HepG2 (cell line): ENCODE data around the gene PLLP. TPM values are rescaled to one million over a fixed set of nuclear protein-coding genes. Genes with fewer than 3 reads are reported as not detected.

Experiments used
- HDAC2 ChIP-seq: sonication (generic); formaldehyde crosslinking; IDR thresholded peaks from 2 replicates; pipeline ENCODE4 v1.4.0; 2020; ENCODE audit warnings: missing genetic modification reagents
- KMT2B ChIP-seq: IDR thresholded peaks from 2 replicates; pipeline ENCODE4 v1.6.1; 2016; ENCODE audit warnings: missing genetic modification reagents, missing compliant biosample characterization
- YY1 ChIP-seq: IDR thresholded peaks from 2 replicates; pipeline ENCODE4 v1.6.1; 2011; ENCODE audit warnings: low read length, low read depth, moderate library complexity, mild to moderate bottlenecking; ENCODE audit not compliant: insufficient read depth, insufficient replicate concordance
- ZBTB21 ChIP-seq: sonication (generic); formaldehyde crosslinking; IDR thresholded peaks from 2 replicates; pipeline ENCODE4 v1.4.0; 2020; ENCODE audit warnings: missing genetic modification reagents
- ZNF552 ChIP-seq: sonication (generic); formaldehyde crosslinking; IDR thresholded peaks from 2 replicates; pipeline ENCODE4 v1.9.0; 2022; ENCODE audit warnings: missing genetic modification reagents, mild to moderate bottlenecking, borderline replicate concordance
- polyA plus RNA-seq, 8 experiments: library from polyadenylated mRNA; depleted of rRNA in 3 of 8; stranded (reverse) in 7 of 8; unstranded in 1 of 8; fragments of >200 nt; fragmentation: Illumina TruSeq in 4 of 8; extraction: Trizol in 4 of 8; gene quantifications; 2 replicates each; pipeline versions ENCODE4 v1.2.1 to v1.2.3, GENCODE V29; 2011 to 2016; ENCODE audit warnings: low read depth in 4 of 8, missing spikeins in 1 of 8, mixed read lengths in 1 of 8; ENCODE audit not compliant: insufficient read depth in 1 of 8
- total RNA-seq, 5 experiments: library from RNA; depleted of rRNA; stranded (reverse); fragments of >200 nt; fragmentation: Illumina TruSeq; extraction: Trizol; gene quantifications; 2 replicates each; pipeline ENCODE4 v1.2.3, GENCODE V29; 2016; ENCODE audit warnings: low read depth in 1 of 5
- TF ChIP-seq, protein P1 (sequence below): sonication (generic); formaldehyde crosslinking; IDR thresholded peaks from 2 replicates; pipeline ENCODE4 v1.8.1; 2023; ENCODE audit warnings: mild to moderate bottlenecking, missing genetic modification reagents
- TF ChIP-seq, protein P2 (sequence below): IDR thresholded peaks from 2 replicates; pipeline ENCODE4 v1.6.1; 2016; ENCODE audit warnings: missing compliant biosample characterization, missing genetic modification reagents, borderline replicate concordance
- TF ChIP-seq, protein P3 (sequence below): sonication (generic); formaldehyde crosslinking; IDR thresholded peaks from 2 replicates; pipeline ENCODE4 v1.9.0; 2021; ENCODE audit warnings: missing genetic modification reagents, borderline replicate concordance
- TF ChIP-seq, protein P4 (sequence below): sonication (generic); formaldehyde crosslinking; IDR thresholded peaks from 2 replicates; pipeline ENCODE4 v1.4.0; 2020; ENCODE audit warnings: missing genetic modification reagents
- TF ChIP-seq, protein P5 (sequence below): sonication (generic); formaldehyde crosslinking; IDR thresholded peaks from 2 replicates; pipeline ENCODE4 v1.5.1; 2020; ENCODE audit warnings: missing genetic modification reagents, mild to moderate bottlenecking, borderline replicate concordance
- TF ChIP-seq, protein P6 (sequence below): sonication (generic); formaldehyde crosslinking; IDR thresholded peaks from 2 replicates; pipeline ENCODE4 v1.4.0; 2020; ENCODE audit warnings: missing genetic modification reagents

The PLLP gene
- total and polyA plus RNA-seq, 2 of the 13 experiments (the other 11 are each of a cell fraction or from before 2014, with no cell fraction given): 60.6 to 127 TPM

DNA sequence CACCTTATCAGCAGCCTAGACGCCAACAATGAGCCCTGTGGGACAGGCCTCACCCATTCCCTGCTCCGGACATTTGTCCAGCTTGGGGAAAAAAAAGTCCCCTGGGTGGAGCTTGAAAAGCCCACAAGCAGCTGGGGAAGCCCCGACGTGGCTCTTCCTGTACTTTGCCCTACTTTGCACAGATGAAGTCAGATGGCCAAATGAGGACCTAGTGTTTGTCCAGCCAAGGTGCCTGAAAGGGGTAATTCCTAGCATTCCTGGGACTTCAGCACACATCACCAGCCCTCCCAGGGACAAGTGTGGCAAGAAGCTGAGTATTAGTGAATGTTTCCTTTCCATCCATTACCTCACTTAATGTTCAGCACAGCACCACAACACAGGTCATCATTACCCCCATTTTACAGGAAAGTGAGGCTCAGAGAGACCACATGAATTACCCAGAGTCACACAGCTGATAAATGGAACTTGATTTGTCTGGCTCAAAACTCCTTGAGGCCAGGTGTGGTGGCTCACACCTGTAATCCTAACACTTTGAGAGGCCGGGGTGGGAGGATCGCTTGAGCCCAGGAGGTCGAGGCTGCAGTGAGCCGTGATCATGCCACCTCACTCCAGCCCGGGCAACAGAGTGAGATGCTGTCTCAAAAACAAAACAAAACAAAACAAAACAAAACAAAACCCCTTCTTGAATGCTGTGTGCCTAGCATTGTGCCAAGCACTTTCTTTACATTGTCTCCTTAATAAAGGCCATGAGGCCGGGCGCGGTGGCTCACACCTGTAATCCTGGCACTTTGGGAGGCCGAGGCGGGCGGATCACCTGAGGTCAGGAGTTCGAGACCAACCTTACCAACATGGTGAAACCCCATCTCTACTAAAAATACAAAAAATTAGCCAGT lies 19.9 kb upstream of the PLLP start (continued):
- TF ChIP-seq, protein P1, sequence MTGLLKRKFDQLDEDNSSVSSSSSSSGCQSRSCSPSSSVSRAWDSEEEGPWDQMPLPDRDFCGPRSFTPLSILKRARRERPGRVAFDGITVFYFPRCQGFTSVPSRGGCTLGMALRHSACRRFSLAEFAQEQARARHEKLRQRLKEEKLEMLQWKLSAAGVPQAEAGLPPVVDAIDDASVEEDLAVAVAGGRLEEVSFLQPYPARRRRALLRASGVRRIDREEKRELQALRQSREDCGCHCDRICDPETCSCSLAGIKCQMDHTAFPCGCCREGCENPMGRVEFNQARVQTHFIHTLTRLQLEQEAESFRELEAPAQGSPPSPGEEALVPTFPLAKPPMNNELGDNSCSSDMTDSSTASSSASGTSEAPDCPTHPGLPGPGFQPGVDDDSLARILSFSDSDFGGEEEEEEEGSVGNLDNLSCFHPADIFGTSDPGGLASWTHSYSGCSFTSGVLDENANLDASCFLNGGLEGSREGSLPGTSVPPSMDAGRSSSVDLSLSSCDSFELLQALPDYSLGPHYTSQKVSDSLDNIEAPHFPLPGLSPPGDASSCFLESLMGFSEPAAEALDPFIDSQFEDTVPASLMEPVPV (CRISPR knock-in tag): no peak; the same call in 1 of the 2 replicates
- TF ChIP-seq, protein P2, sequence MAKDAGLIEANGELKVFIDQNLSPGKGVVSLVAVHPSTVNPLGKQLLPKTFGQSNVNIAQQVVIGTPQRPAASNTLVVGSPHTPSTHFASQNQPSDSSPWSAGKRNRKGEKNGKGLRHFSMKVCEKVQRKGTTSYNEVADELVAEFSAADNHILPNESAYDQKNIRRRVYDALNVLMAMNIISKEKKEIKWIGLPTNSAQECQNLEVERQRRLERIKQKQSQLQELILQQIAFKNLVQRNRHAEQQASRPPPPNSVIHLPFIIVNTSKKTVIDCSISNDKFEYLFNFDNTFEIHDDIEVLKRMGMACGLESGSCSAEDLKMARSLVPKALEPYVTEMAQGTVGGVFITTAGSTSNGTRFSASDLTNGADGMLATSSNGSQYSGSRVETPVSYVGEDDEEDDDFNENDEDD (CRISPR knock-in tag): no peak
- no peak for TF ChIP-seq KMT2B (CRISPR knock-in tag)
- TF ChIP-seq, protein P3, sequence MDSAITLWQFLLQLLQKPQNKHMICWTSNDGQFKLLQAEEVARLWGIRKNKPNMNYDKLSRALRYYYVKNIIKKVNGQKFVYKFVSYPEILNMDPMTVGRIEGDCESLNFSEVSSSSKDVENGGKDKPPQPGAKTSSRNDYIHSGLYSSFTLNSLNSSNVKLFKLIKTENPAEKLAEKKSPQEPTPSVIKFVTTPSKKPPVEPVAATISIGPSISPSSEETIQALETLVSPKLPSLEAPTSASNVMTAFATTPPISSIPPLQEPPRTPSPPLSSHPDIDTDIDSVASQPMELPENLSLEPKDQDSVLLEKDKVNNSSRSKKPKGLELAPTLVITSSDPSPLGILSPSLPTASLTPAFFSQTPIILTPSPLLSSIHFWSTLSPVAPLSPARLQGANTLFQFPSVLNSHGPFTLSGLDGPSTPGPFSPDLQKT (CRISPR knock-in tag): no peak
- TF ChIP-seq, protein P4, sequence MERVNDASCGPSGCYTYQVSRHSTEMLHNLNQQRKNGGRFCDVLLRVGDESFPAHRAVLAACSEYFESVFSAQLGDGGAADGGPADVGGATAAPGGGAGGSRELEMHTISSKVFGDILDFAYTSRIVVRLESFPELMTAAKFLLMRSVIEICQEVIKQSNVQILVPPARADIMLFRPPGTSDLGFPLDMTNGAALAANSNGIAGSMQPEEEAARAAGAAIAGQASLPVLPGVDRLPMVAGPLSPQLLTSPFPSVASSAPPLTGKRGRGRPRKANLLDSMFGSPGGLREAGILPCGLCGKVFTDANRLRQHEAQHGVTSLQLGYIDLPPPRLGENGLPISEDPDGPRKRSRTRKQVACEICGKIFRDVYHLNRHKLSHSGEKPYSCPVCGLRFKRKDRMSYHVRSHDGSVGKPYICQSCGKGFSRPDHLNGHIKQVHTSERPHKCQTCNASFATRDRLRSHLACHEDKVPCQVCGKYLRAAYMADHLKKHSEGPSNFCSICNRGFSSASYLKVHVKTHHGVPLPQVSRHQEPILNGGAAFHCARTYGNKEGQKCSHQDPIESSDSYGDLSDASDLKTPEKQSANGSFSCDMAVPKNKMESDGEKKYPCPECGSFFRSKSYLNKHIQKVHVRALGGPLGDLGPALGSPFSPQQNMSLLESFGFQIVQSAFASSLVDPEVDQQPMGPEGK: peak; percentile 91
- peak; percentile 70 for TF ChIP-seq ZBTB21
- peak; percentile 96 for TF ChIP-seq HDAC2
- TF ChIP-seq, protein P5, sequence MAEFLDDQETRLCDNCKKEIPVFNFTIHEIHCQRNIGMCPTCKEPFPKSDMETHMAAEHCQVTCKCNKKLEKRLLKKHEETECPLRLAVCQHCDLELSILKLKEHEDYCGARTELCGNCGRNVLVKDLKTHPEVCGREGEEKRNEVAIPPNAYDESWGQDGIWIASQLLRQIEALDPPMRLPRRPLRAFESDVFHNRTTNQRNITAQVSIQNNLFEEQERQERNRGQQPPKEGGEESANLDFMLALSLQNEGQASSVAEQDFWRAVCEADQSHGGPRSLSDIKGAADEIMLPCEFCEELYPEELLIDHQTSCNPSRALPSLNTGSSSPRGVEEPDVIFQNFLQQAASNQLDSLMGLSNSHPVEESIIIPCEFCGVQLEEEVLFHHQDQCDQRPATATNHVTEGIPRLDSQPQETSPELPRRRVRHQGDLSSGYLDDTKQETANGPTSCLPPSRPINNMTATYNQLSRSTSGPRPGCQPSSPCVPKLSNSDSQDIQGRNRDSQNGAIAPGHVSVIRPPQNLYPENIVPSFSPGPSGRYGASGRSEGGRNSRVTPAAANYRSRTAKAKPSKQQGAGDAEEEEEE (CRISPR knock-in tag): no peak
- no peak for TF ChIP-seq YY1
- TF ChIP-seq ZNF552: no peak
- TF ChIP-seq, protein P6, sequence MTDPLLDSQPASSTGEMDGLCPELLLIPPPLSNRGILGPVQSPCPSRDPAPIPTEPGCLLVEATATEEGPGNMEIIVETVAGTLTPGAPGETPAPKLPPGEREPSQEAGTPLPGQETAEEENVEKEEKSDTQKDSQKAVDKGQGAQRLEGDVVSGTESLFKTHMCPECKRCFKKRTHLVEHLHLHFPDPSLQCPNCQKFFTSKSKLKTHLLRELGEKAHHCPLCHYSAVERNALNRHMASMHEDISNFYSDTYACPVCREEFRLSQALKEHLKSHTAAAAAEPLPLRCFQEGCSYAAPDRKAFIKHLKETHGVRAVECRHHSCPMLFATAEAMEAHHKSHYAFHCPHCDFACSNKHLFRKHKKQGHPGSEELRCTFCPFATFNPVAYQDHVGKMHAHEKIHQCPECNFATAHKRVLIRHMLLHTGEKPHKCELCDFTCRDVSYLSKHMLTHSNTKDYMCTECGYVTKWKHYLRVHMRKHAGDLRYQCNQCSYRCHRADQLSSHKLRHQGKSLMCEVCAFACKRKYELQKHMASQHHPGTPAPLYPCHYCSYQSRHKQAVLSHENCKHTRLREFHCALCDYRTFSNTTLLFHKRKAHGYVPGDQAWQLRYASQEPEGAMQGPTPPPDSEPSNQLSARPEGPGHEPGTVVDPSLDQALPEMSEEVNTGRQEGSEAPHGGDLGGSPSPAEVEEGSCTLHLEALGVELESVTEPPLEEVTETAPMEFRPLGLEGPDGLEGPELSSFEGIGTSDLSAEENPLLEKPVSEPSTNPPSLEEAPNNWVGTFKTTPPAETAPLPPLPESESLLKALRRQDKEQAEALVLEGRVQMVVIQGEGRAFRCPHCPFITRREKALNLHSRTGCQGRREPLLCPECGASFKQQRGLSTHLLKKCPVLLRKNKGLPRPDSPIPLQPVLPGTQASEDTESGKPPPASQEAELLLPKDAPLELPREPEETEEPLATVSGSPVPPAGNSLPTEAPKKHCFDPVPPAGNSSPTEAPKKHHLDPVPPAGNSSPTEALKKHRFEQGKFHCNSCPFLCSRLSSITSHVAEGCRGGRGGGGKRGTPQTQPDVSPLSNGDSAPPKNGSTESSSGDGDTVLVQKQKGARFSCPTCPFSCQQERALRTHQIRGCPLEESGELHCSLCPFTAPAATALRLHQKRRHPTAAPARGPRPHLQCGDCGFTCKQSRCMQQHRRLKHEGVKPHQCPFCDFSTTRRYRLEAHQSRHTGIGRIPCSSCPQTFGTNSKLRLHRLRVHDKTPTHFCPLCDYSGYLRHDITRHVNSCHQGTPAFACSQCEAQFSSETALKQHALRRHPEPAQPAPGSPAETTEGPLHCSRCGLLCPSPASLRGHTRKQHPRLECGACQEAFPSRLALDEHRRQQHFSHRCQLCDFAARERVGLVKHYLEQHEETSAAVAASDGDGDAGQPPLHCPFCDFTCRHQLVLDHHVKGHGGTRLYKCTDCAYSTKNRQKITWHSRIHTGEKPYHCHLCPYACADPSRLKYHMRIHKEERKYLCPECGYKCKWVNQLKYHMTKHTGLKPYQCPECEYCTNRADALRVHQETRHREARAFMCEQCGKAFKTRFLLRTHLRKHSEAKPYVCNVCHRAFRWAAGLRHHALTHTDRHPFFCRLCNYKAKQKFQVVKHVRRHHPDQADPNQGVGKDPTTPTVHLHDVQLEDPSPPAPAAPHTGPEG (CRISPR knock-in tag): no peak
